Activated T-cell treated with anti-CD3 and anti-CD28 coated beads for 1 hour (primary cell): ENCODE results near the gene ADAD2.

Experiments
- DNase-seq: peaks from one replicate; pipeline ENCODE4 v3.0.0-alpha.2; 2020; ENCODE audit warnings: low read depth

Gene ADAD2

GRCh38 chr16:84190731-84191388 lies at the start of gene ADAD2:
Gene ADAD2, plus strand, starts transcription at chr16:84191157. Its CDS starts 74 bp downstream, at chr16:84191231.
- DNase-seq: no peak

DNA sequence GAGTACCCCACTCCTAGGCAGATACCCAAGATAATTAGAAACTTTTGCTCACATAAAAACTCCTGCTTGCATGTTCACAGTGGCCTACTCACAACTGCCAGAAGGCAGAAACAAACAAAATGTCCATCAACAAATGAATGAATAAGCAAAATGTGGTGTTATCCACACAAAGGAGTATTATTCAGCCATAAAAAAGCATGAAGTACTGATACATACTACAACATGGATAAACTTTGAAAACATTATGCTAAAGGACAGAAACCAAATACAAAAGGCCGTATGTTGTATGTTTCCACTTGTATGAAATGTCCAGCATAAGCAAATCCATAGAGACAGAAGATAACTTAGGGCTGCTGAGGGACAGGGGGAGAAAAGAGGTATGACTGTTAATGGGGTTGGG lies 47.9 kb upstream of the ADAD2 start:
- DNase-seq: no peak

GRCh38 chr16:84143784-84144199 lies 47.2 kb upstream of the ADAD2 start:
- DNase-seq: no peak

DNA sequence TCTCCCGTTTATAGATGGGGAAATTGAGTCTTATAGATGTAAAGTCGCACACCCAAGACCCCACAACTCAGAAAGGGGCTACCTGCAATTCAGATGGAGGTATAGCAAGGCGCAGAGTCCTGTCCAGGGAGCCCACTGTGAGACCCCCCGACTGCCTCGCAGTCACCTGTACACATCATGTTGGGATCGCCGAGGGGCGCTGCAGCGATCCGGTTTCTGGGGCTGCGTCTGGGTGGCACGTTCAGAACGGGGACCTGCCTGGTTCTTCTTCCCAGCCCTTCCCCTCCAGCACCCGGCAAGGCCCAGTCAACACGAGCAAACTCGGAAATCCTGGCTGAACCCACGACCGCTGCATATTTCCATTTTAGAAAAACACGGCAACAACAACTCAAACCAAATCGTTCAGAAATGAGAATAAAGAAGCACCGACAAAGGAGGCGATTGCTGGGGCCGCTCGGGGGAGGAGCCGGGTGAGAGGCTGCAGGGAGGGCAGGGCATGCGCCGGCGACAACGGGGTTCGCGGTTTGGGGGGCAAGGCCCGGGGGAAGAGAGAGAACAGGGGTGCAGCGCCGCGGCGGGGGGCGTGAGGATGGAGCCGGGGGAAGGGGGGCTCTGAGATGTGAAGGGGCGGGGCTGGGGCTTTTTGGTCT lies 46.6 kb upstream of the ADAD2 start:
- peak; percentile 14 for DNase-seq

DNA sequence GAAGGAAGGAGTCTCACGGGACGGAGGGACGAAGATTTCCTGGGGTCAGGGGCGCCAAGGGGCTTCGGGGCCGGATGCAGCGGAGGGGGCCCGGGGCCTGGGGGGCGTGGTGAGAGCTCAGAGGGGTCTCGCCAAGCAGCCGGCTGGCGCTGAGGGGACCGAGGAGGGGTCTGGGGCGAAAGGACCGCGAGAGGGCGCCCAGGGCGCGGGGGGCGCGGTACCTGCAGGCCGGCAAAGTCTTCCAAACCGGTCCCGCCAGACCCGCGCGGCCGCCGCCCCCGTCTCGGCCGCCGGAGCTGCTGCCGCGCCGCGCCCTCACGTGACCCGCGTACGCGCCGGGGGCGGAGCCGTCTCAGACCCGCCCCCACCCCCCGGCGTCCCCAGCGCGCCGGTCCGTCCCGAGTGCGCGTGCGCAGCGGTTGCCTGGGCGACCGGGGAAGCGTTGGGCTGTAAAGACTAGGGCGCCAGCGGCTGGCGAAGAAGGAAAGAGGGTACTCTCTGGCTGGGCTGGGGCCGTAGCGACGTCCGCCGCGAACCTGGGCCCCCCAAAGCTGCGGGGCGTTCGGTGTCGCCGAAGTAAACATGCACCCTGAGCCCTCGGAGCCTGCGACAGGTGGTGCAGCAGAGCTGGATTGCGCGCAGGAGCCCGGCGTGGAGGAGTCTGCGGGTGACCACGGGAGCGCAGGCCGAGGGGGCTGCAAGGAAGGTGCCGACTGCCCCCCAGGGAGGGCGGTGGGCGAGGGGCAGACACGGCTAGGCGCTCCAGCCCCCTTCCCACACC lies 45.9 kb upstream of the ADAD2 start, which contains the start of the genes DNAAF1 and HSDL1:
Gene DNAAF1 (plus strand): TSS at position 450 of the 781 bp plus-strand sequence. CDS start 133 bp downstream, at position 583.
Gene HSDL1 (minus strand): TSS at position 319 of the 781 bp plus-strand sequence. CDS start 13,856 bp downstream, outside the sequence.
- peak; percentile 98 for DNase-seq

DNA sequence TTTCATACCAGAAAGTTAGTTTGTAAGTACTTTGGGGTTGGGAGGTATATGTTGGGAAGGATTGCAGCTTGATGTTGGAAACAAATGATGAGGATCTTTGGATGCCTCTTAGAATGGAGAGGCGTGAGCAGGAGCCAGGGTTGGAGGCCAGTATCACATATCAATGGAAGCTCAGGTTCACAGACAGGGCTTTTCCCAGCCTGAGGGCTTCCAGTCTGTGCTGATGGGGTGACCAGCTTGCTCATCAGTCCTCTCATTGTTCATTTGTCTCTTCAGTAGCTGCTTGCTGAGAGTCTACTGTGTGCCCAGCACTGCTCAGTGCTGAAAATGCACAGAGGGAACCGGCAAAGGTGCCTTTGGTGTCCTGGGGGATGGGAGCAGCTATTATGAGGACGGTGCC lies 40.0 kb upstream of the ADAD2 start:
- no peak for DNase-seq

DNA sequence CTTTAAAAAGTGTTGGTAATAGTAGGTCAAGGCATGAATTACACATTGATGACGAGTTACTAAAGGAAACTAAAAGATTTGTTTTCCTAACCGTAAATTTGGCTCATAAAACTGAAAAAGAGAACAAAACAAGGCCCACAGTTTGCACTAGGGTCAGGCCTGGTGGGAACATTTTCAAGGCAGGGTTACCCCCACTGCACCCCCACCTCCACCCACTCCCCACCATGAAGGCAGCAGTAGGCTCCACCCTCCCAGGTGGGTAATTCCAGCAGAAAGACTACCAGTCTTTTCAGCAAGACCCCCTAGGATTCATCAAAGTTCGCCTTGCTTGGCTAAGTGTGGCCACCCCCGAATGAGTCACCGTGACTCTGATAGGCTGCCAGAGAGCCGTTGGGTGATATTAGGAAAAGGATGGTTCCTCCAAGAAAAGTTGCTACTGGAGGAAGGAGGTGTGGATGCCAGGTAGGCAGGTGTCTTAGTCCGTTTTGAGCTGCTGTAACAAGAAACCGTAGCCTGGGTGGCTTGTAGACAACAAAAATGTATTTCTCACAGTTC lies 37.2 kb upstream of the ADAD2 start:
- DNase-seq: no peak

DNA sequence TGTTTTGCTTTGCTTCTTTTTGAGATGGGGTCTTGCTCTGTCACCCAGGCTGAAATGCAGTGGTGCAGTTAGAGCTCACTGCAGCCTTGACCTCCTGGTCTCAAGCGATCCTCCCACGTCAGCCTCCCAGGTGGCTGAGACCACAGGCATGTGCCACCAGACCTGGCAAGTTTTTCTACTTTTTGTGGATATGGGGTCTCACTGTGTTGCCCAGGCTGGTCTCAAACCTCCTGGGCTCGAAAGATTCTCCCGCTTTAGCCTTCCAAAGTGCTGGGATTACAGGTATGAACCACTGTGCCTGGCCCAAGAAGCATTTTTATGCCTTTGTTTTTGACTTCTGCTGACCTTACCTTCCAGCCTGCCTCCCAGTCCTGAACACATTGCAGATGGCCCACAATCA lies 35.7 kb upstream of the ADAD2 start:
- DNase-seq: no peak

DNA sequence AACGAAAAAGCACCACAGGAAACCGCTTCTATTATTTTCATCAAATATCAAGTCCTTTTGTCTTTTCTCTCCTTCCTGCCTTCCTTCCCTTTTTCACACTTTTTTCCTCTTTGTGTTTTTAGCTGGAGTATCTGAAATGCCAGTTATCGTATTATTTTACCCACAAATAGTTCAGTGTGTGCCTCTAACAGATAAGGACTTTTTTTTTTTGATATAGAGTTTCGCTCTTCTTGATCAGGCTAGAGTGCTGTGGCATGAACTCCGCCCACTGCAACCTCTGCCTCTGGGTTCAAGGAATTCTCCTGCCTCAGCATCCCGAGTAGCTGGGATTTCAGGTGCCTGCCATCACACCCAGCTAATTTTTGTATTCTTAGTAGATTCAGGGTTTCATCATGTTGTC lies 35.2 kb upstream of the ADAD2 start:
- no peak for DNase-seq

DNA sequence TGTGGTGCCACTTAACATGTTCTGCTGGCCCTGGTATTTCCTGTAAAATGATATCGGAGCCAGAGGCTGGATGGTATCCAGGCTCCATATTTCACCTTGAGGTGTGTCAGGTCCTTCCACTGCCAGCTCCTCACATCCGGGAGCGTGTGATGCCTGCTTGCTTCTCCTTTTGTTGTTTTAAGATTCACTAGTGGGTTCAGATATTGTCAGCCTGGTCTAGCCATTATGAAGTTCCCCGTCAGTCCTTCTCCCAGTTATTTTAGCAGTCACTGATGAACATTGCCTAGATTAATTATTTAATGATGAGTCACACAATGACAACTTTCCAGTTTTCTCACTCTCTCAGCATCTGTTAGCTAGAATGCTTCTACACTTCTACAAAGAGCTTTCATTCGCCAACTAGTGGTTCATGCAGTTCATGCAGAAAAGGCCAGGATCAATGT lies 34.6 kb upstream of the ADAD2 start:
- DNase-seq: no peak

DNA sequence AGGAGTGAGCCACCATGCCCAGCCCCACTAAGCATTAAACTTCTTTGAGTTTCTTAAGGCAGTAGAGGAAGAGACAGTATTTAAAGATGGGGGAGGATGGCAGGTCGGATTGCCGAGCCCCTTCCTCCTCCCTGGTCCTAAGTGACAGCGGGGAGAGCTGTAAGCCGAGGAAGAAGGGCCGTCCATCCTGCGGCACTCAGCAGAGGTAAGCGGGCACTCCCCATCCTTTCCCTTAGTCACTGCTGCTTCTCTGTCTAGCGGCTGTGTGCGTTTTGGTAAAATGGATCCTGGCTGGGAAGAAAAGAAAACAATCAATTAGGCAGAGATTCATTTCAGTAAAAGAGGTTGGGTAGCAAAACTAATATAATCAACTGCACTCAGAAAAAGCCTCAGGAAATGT lies 31.9 kb upstream of the ADAD2 start:
- DNase-seq: no peak

DNA sequence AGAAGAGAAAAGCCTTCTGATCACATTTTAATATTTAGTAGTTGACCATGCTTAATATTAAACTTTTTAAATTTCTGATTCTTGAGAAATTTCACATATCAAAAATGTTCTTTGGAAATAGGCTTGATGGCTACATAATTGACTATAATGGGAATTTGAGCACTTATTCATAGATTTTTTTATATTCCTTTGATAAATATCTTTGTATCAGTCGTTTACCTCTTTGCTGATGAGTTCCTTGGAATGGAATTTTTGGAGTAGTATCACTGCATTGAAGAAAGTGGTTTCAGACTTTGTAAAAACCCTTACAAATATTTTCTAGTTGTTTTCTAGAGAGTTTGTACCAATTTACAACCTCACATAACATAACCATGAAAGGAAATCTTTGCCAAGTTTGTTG lies 31.2 kb upstream of the ADAD2 start:
- no peak for DNase-seq

GRCh38 chr16:84161037-84161436 lies 29.9 kb upstream of the ADAD2 start:
- DNase-seq: no peak

DNA sequence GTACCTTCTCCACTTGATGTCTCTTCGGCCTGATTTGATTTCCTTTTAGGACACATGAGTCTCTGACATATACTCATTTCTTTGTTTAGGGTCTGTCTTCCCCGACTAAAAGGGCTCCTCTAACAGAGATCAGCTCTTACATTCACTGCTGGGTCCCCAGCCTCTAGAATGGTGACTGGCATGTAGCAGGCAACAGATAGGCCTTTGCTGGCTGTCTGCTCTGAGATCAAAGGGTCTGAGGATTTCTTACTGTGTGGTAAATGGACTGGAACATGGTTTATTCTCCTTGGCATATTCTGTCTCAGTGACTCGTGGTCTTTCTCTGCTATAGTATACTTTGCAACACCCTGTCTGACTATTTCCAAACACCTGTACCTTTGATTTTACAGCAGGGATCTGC lies 29.2 kb upstream of the ADAD2 start:
- DNase-seq: no peak

GRCh38 chr16:84165746-84166145 lies 25.2 kb upstream of the ADAD2 start:
- DNase-seq: no peak

DNA sequence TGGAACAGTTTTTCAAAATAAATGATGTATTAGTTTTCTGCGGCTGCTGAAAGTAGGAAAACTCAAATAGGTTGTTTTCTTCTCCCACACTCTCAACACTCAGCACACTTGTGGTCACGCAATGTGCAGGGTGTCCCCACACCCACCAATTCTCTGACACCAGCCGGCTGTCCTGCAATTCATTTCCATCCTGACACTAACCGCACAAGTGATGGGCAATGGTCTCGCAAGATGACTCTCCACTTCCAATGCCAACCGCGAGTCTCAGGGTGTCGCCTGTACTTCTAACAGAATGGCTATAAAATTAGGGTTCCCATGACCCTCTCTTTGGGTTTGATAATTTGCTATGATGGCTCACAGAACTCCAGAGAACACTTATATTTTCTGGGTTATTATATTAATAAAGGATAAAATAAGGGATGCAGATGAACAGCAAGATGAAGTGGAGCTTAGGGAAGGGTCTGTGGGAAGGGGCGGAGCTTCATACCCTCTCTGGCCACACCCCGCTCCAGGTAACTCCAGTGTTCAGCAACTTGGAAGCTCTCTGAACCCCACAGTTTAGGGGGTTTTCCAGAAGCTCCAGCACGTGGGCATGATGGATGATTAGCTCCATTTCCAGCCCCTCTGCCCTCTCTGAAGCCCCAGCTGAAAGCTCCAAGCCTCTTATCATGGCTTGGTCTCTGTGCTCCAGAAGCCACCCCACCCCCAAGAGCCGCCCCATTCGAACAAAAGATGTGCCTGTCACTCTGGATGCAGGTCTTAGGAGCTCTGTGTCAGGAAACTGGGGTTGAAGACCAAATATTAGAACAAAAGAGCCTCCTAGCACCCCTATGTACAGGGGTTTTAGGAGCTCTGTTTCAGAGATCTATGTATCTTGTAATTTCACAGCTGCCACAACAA lies 23.9 kb upstream of the ADAD2 start:
- DNase-seq: no peak

- no peak for DNase-seq
These were observed 21.1 kb upstream of the ADAD2 start for GRCh38 chr16:84169765-84170310.

DNA sequence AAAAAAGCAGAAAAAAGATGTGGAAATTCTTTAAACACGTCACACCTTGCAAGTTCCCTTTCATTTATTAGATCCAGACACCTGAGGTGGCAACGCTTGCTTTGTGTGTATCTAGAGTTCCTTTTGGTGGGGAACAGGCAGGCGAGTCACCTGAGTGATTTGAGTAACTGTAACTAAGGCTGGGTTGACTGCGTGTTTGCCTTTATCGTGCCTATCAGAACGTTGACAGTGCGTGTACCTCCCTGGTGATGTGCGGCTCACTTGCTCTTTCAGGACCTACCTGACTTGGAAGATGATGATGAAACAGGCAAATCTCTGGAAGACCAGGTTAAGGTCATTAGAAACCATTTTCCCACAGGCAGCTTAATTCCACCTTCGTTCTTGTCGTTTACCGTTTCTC lies 16.6 kb upstream of the ADAD2 start:
- DNase-seq: no peak

GRCh38 chr16:84175350-84176081 lies 15.4 kb upstream of the ADAD2 start:
- peak; percentile 42 for DNase-seq
